GM19397 (cell line): Measurements from ENCODE around the gene VWA2.

ENCODE experiments used
- ATAC-seq: cut with Tn5 transposase; IDR thresholded peaks from one replicate; pipeline ENCODE4 v1.9.1; 2021; ENCODE audit warnings: mild to moderate bottlenecking, moderate library complexity; ENCODE audit not compliant: unreplicated experiment

The VWA2 gene

DNA sequence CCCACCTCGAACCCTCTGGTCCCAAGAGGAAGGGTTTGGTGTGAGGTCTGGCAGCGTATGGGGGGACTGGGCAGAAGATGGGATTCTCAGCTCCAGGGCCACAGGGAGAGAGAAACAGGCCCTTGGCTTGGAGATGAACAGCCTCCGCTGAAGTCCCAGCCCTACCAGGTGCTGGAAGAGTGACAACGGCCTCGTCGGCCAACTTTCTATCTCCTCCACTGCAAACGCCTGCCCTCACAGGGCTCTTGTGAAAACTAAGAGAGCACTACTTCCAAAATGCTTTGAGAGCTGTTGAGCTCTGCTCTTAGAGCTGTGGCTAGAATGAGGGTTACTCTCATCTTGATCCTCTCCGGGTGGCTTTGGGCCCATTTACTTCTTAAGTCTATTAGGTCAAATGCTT lies 101.8 kb downstream of the VWA2 start:
- no peak for ATAC-seq
